Memory B cell (primary cell): ENCODE measurements around the gene KCND3.

Experiments
- ATAC-seq: fragments of 150-1000 bp; cut with Tn5 transposase; 2 replicates; pipeline ENCODE4 v1.10.0; 2021; ENCODE audit warnings: low read depth, mild to moderate bottlenecking, moderate library complexity
- DNase-seq, 2 donors: peaks; one replicate each; pipeline ENCODE4 v3.0.0; 2022; ENCODE audit warnings: low spot score in 2 of 2
- H3K27ac Mint-ChIP-seq: one replicate; pipeline ENCODE4 v1.8.0; 2022; ENCODE audit warnings: mild to moderate bottlenecking, moderate library complexity, mixed read lengths
- H3K27me3 Mint-ChIP-seq: one replicate; pipeline ENCODE4 v1.8.0; 2022; ENCODE audit warnings: mixed read lengths
- H3K36me3 Mint-ChIP-seq: one replicate; pipeline ENCODE4 v1.8.0; 2022; ENCODE audit warnings: mild to moderate bottlenecking, mixed read lengths
- H3K4me1 Mint-ChIP-seq: one replicate; pipeline ENCODE4 v1.8.0; 2022; ENCODE audit warnings: mixed read lengths
- H3K4me3 Mint-ChIP-seq: one replicate; pipeline ENCODE4 v1.8.0; 2022; ENCODE audit warnings: mild to moderate bottlenecking, moderate library complexity, mixed read lengths
- H3K9me3 Mint-ChIP-seq: one replicate; pipeline ENCODE4 v1.8.0; 2022; ENCODE audit warnings: mixed read lengths

KCND3 gene

GRCh38 chr1:111958851-111959250 is 30.6 kb downstream of the KCND3 start:
- peaks cover 13% of the 10 kb centered on the region for H3K27me3 Mint-ChIP-seq
- ATAC-seq = no peak

GRCh38 chr1:111958075-111958474 is 31.4 kb downstream of the KCND3 start:
- Mint-ChIP-seq H3K36me3 (no peaks in the 10 kb centered on the region), H3K27me3 (peaks cover 13% of the 10 kb centered on the region), H3K4me3 (no peak overlapping the region), H3K9me3 (no peaks in the 10 kb centered on the region), H3K4me1 (no peaks in the 10 kb centered on the region), H3K27ac (no peak overlapping the region)
- DNase-seq (no peak), ATAC-seq (no peak)

More at GRCh38 chr1:111958851-111959250, 30.6 kb downstream of the KCND3 start:
- Mint-ChIP-seq H3K4me1 (no peaks in the 10 kb centered on the region), H3K9me3 (no peaks in the 10 kb centered on the region), H3K27ac (no peak overlapping the region), H3K36me3 (no peaks in the 10 kb centered on the region), H3K4me3 (no peak overlapping the region)
- no peak for DNase-seq

GRCh38 chr1:111956155-111956771 is 33.2 kb downstream of the KCND3 start:
- no peaks in the 10 kb centered on the region for H3K4me1 Mint-ChIP-seq
- ATAC-seq (no peak), DNase-seq (no peak)
- H3K27me3 Mint-ChIP-seq = peaks cover 17% of the 10 kb centered on the region
- no peaks in the 10 kb centered on the region for H3K36me3 Mint-ChIP-seq
- no peaks in the 10 kb centered on the region for H3K9me3 Mint-ChIP-seq
- no peak overlapping the region for H3K4me3 Mint-ChIP-seq
- no peak overlapping the region for H3K27ac Mint-ChIP-seq

- Mint-ChIP-seq H3K9me3 (no peaks in the 10 kb centered on the region), H3K27ac (no peak overlapping the region), H3K4me1 (no peaks in the 10 kb centered on the region), H3K36me3 (no peaks in the 10 kb centered on the region), H3K27me3 (peaks cover 15% of the 10 kb centered on the region), H3K4me3 (no peak overlapping the region)
- DNase-seq (no peak), ATAC-seq (no peak)
Measured at GRCh38 chr1:111955755-111956154, 33.7 kb downstream of the KCND3 start.

- no peak for ATAC-seq
- Mint-ChIP-seq H3K4me1 (no peaks in the 10 kb centered on the region), H3K4me3 (no peak overlapping the region), H3K27me3 (peaks cover 14% of the 10 kb centered on the region), H3K9me3 (no peaks in the 10 kb centered on the region), H3K36me3 (no peaks in the 10 kb centered on the region), H3K27ac (no peak overlapping the region)
- no peak for DNase-seq
Measured at GRCh38 chr1:111953797-111954196, 35.7 kb downstream of the KCND3 start.

GRCh38 chr1:111952125-111952657 is 37.3 kb downstream of the KCND3 start:
- no peak overlapping the region for H3K27ac Mint-ChIP-seq
- no peak for DNase-seq

GRCh38 chr1:111948209-111949171 is 41.0 kb downstream of the KCND3 start:
- peaks cover 15% of the 10 kb centered on the region for H3K27me3 Mint-ChIP-seq
- DNase-seq (no peak), ATAC-seq (no peak)
- no peaks in the 10 kb centered on the region for H3K4me1 Mint-ChIP-seq
- no peaks in the 10 kb centered on the region for H3K9me3 Mint-ChIP-seq
- no peaks in the 10 kb centered on the region for H3K36me3 Mint-ChIP-seq
- H3K27ac Mint-ChIP-seq = no peak overlapping the region
- no peak overlapping the region for H3K4me3 Mint-ChIP-seq

More at GRCh38 chr1:111952125-111952657, 37.3 kb downstream of the KCND3 start:
- H3K4me1 Mint-ChIP-seq = no peaks in the 10 kb centered on the region
- no peak for ATAC-seq
- peaks cover 14% of the 10 kb centered on the region for H3K27me3 Mint-ChIP-seq
- H3K4me3 Mint-ChIP-seq = no peak overlapping the region
- H3K36me3 Mint-ChIP-seq = no peaks in the 10 kb centered on the region
- no peaks in the 10 kb centered on the region for H3K9me3 Mint-ChIP-seq

- peaks cover 2% of the 10 kb centered on the region for H3K36me3 Mint-ChIP-seq
- peaks cover 13% of the 10 kb centered on the region for H3K27me3 Mint-ChIP-seq
- H3K4me3 Mint-ChIP-seq = no peak overlapping the region
- no peak overlapping the region for H3K27ac Mint-ChIP-seq
- no peaks in the 10 kb centered on the region for H3K4me1 Mint-ChIP-seq
- ATAC-seq = no peak
- H3K9me3 Mint-ChIP-seq = peaks cover 1% of the 10 kb centered on the region
- DNase-seq = no peak
Measured at GRCh38 chr1:111943846-111944749, 45.4 kb downstream of the KCND3 start.

GRCh38 chr1:111943066-111943465 is 46.4 kb downstream of the KCND3 start:
- no peaks in the 10 kb centered on the region for H3K4me1 Mint-ChIP-seq
- peaks cover 13% of the 10 kb centered on the region for H3K27me3 Mint-ChIP-seq
- H3K36me3 Mint-ChIP-seq = peaks cover 2% of the 10 kb centered on the region
- no peak overlapping the region for H3K4me3 Mint-ChIP-seq
- no peak for ATAC-seq
- DNase-seq = no peak
- no peak overlapping the region for H3K27ac Mint-ChIP-seq
- H3K9me3 Mint-ChIP-seq = peaks cover 1% of the 10 kb centered on the region

GRCh38 chr1:111938536-111938935 is 50.9 kb downstream of the KCND3 start:
- Mint-ChIP-seq H3K4me3 (no peak overlapping the region), H3K27ac (no peak overlapping the region), H3K9me3 (peaks cover 1% of the 10 kb centered on the region), H3K27me3 (peaks cover 14% of the 10 kb centered on the region), H3K36me3 (peaks cover 2% of the 10 kb centered on the region), H3K4me1 (no peaks in the 10 kb centered on the region)
- DNase-seq = no peak
- ATAC-seq = no peak

- peaks cover 14% of the 10 kb centered on the region for H3K27me3 Mint-ChIP-seq
- H3K36me3 Mint-ChIP-seq = peaks cover 2% of the 10 kb centered on the region
- H3K4me3 Mint-ChIP-seq = no peak overlapping the region
- no peak for DNase-seq
- ATAC-seq = no peak
- H3K4me1 Mint-ChIP-seq = no peaks in the 10 kb centered on the region
- no peak overlapping the region for H3K27ac Mint-ChIP-seq
- peaks cover 1% of the 10 kb centered on the region for H3K9me3 Mint-ChIP-seq
Measured at GRCh38 chr1:111938123-111938522, 51.3 kb downstream of the KCND3 start.

GRCh38 chr1:111937147-111937725 is 52.2 kb downstream of the KCND3 start:
- no peaks in the 10 kb centered on the region for H3K4me1 Mint-ChIP-seq
- H3K4me3 Mint-ChIP-seq = no peak overlapping the region
- DNase-seq = no peak
- H3K9me3 Mint-ChIP-seq = peaks cover 1% of the 10 kb centered on the region
- H3K27me3 Mint-ChIP-seq = peaks cover 14% of the 10 kb centered on the region
- H3K36me3 Mint-ChIP-seq = peaks cover 2% of the 10 kb centered on the region
- no peak for ATAC-seq
- H3K27ac Mint-ChIP-seq = no peak overlapping the region

GRCh38 chr1:111934106-111934852 is 55.2 kb downstream of the KCND3 start:
- H3K4me1 Mint-ChIP-seq = no peaks in the 10 kb centered on the region
- no peak overlapping the region for H3K4me3 Mint-ChIP-seq
- H3K27ac Mint-ChIP-seq = no peak overlapping the region
- H3K9me3 Mint-ChIP-seq = no peaks in the 10 kb centered on the region
- DNase-seq (no peak), ATAC-seq (no peak)
- no peaks in the 10 kb centered on the region for H3K36me3 Mint-ChIP-seq
- H3K27me3 Mint-ChIP-seq = peaks cover 10% of the 10 kb centered on the region
